Spinal cord (tissue), 10 donors: Measurements from ENCODE around the gene FYN. TPM values are rescaled to one million over a fixed set of nuclear protein-coding genes. Genes with fewer than 3 reads are reported as not detected.
A peak's percentile ranks its signal among the peaks of the same experiment; 100 is the strongest.

ENCODE experiments used
- DNase-seq, 6 donors: peaks; one replicate each; pipeline versions ENCODE4 v3.0.0 to v3.0.0-alpha.2; 2013 to 2015; ENCODE audit warnings: low spot score in 6 of 6, low read depth in 4 of 6
- H3K27ac ChIP-seq: one replicate; pipeline ENCODE4 v1.5.1; 2013; ENCODE audit warnings: low read depth, low read length, control low read depth
- H3K27me3 ChIP-seq: one replicate; pipeline ENCODE4 v1.6.1; 2013; ENCODE audit warnings: low read length; ENCODE audit not compliant: control insufficient read depth, insufficient read depth
- H3K36me3 ChIP-seq: one replicate; pipeline ENCODE4 v1.6.1; 2013; ENCODE audit warnings: low read length; ENCODE audit not compliant: control insufficient read depth, insufficient read depth
- H3K4me1 ChIP-seq: one replicate; pipeline ENCODE4 v1.6.1; 2013; ENCODE audit warnings: low read length; ENCODE audit not compliant: control insufficient read depth, insufficient read depth
- H3K4me3 ChIP-seq: one replicate; pipeline ENCODE4 v1.5.1; 2013; ENCODE audit warnings: low read depth, low read length, control low read depth
- H3K9me3 ChIP-seq: one replicate; pipeline ENCODE4 v1.6.1; 2013; ENCODE audit warnings: low read length; ENCODE audit not compliant: control insufficient read depth, insufficient read depth
- WGBS: methylation state at CpG from one replicate; pipeline ENCODE4 v1.1.5; 2013; ENCODE audit warnings: missing lambda C conversion rate; ENCODE audit not compliant: insufficient coverage; 5-methylcytosine and 5-hydroxymethylcytosine counted together
- polyA plus RNA-seq, 2 donors: library from polyadenylated mRNA; unstranded; fragments of 120-200 nt; gene quantifications; one replicate each; pipeline ENCODE4 v1.2.1, GENCODE V29; 2013; ENCODE audit not compliant: insufficient read length in 2 of 2
- total RNA-seq, 2 donors: library from RNA; depleted of rRNA in 1 of 2; stranded (reverse); fragments of 120-200 nt in 1 of 2; fragments of >200 nt in 1 of 2; gene quantifications; one replicate each; pipeline versions ENCODE4 v1.2.3 to v1.2.4, GENCODE V29; 2013 to 2014
- donor health status: healthy.

The FYN gene
- total and polyA plus RNA-seq, 4 donors, result 273 to 730 (median 476) TPM

GRCh38 chr6:111806165-111806547, 67.1 kb downstream of the FYN start:
- H3K4me1 ChIP-seq, result peaks cover 49% of the 10 kb centered on the region
- H3K27me3 ChIP-seq, result no peaks in the 10 kb centered on the region
- 93% methylated on average over 2 of the region's 5 CpGs for WGBS
- H3K4me3 ChIP-seq, result no peak overlapping the region
- DNase-seq, result no peak
- H3K9me3 ChIP-seq, result no peaks in the 10 kb centered on the region
- H3K27ac ChIP-seq, result peak overlapping the region; percentile 57
- H3K36me3 ChIP-seq, result peaks cover 8% of the 10 kb centered on the region

GRCh38 chr6:111805511-111806164, 67.6 kb downstream of the FYN start:
- H3K9me3 ChIP-seq, result no peaks in the 10 kb centered on the region
- H3K27me3 ChIP-seq, result no peaks in the 10 kb centered on the region
- H3K4me1 ChIP-seq, result peaks cover 49% of the 10 kb centered on the region
- peak in 1 of 6 donors; percentile 42 for DNase-seq
- H3K27ac ChIP-seq, result peak overlapping the region; percentile 57
- peaks cover 8% of the 10 kb centered on the region for H3K36me3 ChIP-seq
- no peak overlapping the region for H3K4me3 ChIP-seq
- WGBS, result 75% methylated on average over 4 of the region's 7 CpGs

GRCh38 chr6:111804627-111805235, 68.5 kb downstream of the FYN start:
- Histone ChIP-seq H3K36me3 (peaks cover 8% of the 10 kb centered on the region), H3K9me3 (no peaks in the 10 kb centered on the region), H3K4me1 (peaks cover 50% of the 10 kb centered on the region), H3K4me3 (no peak overlapping the region), H3K27me3 (no peaks in the 10 kb centered on the region), H3K27ac (peak overlapping the region; percentile 77)
- WGBS, result 74% methylated on average over 5 of the region's 8 CpGs
- DNase-seq, result peak in 1 of 6 donors; percentile 56

GRCh38 chr6:111803804-111804203, 69.4 kb downstream of the FYN start:
- WGBS, result 53% methylated on average over 2 of the region's 5 CpGs
- DNase-seq, result peak in 1 of 6 donors; percentile 59
- H3K36me3 ChIP-seq, result peaks cover 8% of the 10 kb centered on the region
- H3K4me3 ChIP-seq, result no peak overlapping the region
- peaks cover 50% of the 10 kb centered on the region for H3K4me1 ChIP-seq
- H3K27ac ChIP-seq, result peak overlapping the region; percentile 77
- no peaks in the 10 kb centered on the region for H3K27me3 ChIP-seq
- H3K9me3 ChIP-seq, result no peaks in the 10 kb centered on the region

GRCh38 chr6:111803371-111803770, 69.9 kb downstream of the FYN start:
- Histone ChIP-seq H3K9me3 (no peaks in the 10 kb centered on the region), H3K27ac (no peak overlapping the region), H3K4me1 (peaks cover 52% of the 10 kb centered on the region), H3K36me3 (peaks cover 8% of the 10 kb centered on the region), H3K27me3 (no peaks in the 10 kb centered on the region), H3K4me3 (no peak overlapping the region)
- no peak for DNase-seq
- no CpG with 5 or more reads among the region's 1 CpG for WGBS

- no CpG with 5 or more reads among the region's 2 CpGs for WGBS
- Histone ChIP-seq H3K4me3 (no peak overlapping the region), H3K9me3 (no peaks in the 10 kb centered on the region), H3K27me3 (no peaks in the 10 kb centered on the region), H3K27ac (peak overlapping the region; percentile 8), H3K36me3 (peaks cover 8% of the 10 kb centered on the region), H3K4me1 (peaks cover 48% of the 10 kb centered on the region)
- DNase-seq, result no peak
Measured at GRCh38 chr6:111802720-111803330, 70.4 kb downstream of the FYN start.

- no peak overlapping the region for H3K4me3 ChIP-seq
- peaks cover 42% of the 10 kb centered on the region for H3K4me1 ChIP-seq
- DNase-seq, result no peak
- H3K27ac ChIP-seq, result no peak overlapping the region
- H3K36me3 ChIP-seq, result peaks cover 8% of the 10 kb centered on the region
- H3K9me3 ChIP-seq, result no peaks in the 10 kb centered on the region
- H3K27me3 ChIP-seq, result no peaks in the 10 kb centered on the region
Measured at GRCh38 chr6:111802015-111802414, 71.2 kb downstream of the FYN start.

GRCh38 chr6:111800821-111801220, 72.4 kb downstream of the FYN start:
- Histone ChIP-seq H3K9me3 (no peaks in the 10 kb centered on the region), H3K4me3 (no peak overlapping the region), H3K27me3 (no peaks in the 10 kb centered on the region), H3K4me1 (peaks cover 30% of the 10 kb centered on the region), H3K27ac (no peak overlapping the region), H3K36me3 (peaks cover 8% of the 10 kb centered on the region)
- no peak for DNase-seq
- WGBS, result 83% methylated on average over 3 of the region's 4 CpGs

GRCh38 chr6:111800259-111800765, 72.9 kb downstream of the FYN start:
- Histone ChIP-seq H3K4me1 (peaks cover 25% of the 10 kb centered on the region), H3K36me3 (peaks cover 8% of the 10 kb centered on the region), H3K4me3 (no peak overlapping the region), H3K9me3 (no peaks in the 10 kb centered on the region), H3K27me3 (no peaks in the 10 kb centered on the region), H3K27ac (no peak overlapping the region)
- no peak for DNase-seq
- WGBS, result 47% methylated on average over 5 of the region's 11 CpGs
